Measurements from ENCODE around the gene XRCC1. TPM values are rescaled to one million over a fixed set of nuclear protein-coding genes. Genes with fewer than 3 reads are reported as not detected.
"Not testable (repeated sequence)": the region's sequence is repeated elsewhere in the genome, so short reads cannot be mapped to it uniquely, and the experiment has no call there.

Gene XRCC1
- polyA plus RNA-seq, 3 donors = 56.4 to 66.0 (median 59.1) TPM

DNA sequence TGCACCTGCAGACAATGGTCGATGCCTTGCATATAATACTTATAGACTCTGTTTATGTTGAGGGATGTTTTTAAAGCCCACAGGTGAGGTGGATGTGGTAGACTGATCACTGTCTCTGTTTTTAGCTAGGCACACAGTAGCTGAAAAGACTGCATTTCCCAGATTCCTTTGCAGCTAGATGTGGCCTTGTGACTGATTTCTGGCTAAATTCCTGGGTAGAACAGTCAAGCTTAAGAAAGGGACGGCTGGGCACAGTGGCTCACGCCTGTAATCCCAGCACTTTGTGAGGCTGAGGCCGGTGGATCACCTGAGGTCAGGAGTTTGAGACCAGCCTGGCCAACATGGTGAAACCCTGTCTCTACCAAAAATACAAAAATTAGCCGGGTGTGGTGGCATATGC is 25.0 kb upstream of the XRCC1 start:
- DNase-seq (ENCODE audit: low read depth in 3 of 3, low spot score in 2 of 3) = not testable (repeated sequence)

DNA sequence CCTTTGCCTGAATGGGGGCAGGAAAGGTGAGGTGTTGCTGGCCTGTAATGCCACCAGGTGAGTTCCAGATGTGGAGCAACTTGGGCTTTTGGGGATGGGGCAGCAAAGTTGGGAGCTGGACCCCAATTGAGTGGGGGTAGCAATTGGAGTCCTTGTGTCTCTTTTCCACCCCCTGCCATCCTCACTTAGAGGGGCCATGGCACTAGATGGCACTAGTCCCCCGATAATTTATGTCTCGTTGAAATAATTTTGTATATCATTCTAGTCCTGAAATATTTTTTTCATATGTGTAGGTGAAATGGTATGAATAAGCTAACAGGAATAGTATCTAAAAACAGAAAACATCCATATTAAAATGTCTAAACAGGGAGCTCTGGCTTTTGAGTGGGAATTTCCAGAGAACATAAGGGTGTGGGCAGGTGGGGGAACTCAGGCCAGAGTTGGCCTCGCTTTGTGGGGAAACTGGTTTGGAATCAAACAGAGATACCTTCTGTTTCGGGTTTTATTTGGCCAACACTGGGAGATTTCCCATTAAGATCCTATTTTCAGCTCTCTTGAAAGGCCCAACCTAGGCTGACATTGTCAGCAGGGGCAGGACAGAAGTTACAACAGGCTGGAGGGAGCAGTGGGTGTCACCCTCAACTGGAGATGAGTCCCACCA is 24.4 kb upstream of the XRCC1 start:
- DNase-seq (ENCODE audit: low read depth in 3 of 3, low spot score in 2 of 3) = no peak

DNA sequence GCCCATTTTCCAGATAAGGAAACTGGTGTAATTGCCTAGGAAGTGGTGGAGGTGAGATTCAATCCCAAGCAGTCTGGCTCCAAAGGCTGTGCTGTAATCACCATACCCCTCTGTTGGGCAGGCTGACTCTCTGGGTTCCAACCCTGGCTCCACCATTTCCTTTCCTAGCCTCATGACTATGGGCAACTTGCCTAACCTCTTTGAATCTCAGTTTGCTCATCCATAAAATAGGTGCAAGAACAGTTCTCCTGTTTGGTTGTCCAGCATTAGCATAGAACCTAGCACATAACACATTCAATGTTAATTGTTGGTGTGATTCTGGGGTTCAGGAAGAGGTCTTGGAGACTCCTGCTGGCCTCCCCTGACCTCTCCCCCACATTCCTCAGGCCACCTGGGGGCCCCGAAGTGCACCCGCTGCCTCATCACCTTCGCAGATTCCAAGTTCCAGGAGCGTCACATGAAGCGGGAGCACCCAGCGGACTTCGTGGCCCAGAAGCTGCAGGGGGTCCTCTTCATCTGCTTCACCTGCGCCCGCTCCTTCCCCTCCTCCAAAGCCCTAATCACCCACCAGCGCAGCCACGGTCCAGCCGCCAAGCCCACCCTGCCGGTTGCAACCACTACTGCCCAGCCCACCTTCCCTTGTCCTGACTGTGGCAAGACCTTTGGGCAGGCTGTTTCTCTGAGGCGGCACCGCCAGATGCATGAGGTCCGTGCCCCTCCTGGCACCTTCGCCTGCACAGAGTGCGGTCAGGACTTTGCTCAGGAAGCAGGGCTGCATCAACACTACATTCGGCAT is 23.3 kb upstream of the XRCC1 start:
- no peak for DNase-seq (ENCODE audit: low read depth in 3 of 3, low spot score in 2 of 3)

DNA sequence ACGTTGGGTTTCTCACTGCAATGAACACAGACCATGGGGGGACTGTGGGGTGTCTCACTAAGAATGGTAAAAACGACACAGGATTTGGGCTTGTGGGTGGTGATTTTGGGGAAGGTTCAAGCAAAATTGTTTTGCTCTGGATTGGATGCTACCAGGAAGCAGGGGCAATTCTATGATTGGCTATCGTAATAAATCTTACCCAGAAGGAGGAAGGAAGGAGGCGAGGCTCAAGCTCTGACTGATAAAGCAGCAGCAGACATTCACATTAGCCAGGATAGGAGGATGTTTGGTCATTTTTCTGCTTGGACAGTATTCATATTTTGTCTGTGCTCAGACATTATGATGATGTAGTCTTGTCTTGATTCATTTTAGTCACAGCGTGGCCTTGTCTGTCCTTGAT is 22.5 kb upstream of the XRCC1 start:
- DNase-seq (ENCODE audit: low read depth in 3 of 3, low spot score in 2 of 3) = no peak

DNA sequence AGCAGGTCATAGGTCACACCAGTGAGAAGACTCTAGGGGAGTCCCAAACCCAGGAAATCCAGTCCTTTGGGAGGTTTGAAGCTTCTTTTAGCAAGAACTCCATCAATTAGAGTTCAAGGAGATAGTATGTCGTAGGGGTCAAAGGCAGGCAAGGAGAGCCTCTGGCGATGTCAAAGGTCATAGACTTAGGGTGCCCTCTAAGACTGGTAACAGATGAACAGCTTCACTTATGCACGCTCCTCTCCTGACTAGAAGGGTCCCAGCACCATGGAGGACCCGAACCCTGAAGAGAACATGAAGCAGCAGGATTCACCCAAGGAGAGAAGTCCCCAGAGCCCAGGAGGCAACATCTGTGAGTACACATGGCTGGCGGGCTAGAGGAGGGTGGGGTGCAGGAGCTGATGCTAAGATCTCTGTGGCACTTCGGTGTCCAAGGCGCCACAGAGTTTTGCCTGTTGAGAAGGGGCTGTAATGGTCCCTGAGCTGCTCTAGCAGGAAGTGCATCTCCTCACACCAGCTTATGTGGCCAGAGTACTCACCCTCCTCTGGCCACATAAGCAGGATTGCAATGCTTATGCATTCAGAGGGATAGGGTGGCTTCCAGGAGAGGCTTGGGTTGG is 21.6 kb upstream of the XRCC1 start:
- DNase-seq (ENCODE audit: low read depth in 3 of 3, low spot score in 2 of 3) = no peak

DNA sequence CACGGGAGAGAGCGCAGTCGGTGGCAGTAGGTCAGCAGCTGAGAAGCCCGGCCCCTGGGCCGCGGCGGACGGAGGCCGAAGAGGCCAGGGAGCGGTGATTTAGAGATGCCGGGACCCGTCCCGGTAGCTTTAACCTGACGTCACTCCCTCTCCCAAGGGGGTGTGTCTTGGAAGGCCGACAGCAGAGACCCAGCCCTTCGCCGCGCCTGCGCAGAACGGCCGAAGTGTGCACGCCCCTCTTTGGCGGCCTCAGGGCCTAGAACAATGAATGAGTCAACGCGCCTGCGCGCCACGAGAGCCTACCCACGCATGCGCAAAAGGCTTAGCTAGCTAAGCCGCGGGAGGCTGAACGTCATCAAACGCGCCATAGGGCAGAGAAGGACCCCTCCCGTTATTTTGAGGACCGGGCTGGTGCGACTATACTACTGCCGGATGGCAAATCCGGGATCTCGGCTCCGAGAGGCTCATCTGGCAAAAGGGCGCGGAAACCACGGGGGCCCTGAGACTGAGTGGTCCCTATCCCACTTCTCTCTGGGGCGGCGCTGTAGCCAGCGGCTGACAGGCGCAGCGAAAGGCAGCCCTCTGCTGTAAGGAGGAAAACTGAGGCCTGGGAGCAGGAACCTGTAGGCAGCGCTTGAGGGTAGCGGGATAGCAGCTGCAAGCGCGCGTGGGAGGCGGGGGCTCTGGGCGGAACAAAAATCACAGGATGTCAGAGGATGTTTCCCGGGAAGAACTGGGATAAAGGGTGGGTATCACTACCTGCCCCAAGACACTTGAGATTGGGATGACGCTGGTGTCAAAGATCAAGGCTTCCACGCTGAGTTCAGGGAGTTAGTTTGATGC is 20.9 kb upstream of the XRCC1 start, which contains the start of the genes IRGQ and ZNF576:
TSS of gene IRGQ (minus strand) at position 136 of the 843 bp plus-strand sequence. CDS start 796 bp downstream, outside the sequence.
TSS of gene ZNF576 (plus strand) at position 597 of the 843 bp plus-strand sequence. CDS start 514 bp downstream, outside the sequence.
- DNase-seq (ENCODE audit: low read depth in 3 of 3, low spot score in 2 of 3) = peak; percentile 100

DNA sequence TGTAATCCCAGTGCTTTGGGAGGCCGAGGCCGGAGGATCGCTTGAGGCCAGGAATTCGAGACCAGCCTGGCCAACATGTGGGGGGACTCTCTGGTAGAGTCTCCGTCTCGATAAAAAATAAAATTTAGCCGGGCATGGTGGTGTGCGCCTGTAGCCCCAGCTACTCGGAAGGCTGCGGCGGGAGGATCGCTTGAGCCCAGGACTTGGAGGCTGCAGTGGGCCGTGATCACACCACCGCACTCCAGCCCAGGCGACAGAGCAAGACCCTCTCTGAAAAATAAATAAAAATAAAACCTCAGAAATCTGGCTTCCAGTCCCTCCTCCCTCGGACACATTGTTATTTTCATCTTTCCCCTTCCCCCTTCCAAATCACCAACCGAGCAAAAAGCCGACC is 20.3 kb upstream of the XRCC1 start:
- no peak for DNase-seq (ENCODE audit: low read depth in 3 of 3, low spot score in 2 of 3)

DNA sequence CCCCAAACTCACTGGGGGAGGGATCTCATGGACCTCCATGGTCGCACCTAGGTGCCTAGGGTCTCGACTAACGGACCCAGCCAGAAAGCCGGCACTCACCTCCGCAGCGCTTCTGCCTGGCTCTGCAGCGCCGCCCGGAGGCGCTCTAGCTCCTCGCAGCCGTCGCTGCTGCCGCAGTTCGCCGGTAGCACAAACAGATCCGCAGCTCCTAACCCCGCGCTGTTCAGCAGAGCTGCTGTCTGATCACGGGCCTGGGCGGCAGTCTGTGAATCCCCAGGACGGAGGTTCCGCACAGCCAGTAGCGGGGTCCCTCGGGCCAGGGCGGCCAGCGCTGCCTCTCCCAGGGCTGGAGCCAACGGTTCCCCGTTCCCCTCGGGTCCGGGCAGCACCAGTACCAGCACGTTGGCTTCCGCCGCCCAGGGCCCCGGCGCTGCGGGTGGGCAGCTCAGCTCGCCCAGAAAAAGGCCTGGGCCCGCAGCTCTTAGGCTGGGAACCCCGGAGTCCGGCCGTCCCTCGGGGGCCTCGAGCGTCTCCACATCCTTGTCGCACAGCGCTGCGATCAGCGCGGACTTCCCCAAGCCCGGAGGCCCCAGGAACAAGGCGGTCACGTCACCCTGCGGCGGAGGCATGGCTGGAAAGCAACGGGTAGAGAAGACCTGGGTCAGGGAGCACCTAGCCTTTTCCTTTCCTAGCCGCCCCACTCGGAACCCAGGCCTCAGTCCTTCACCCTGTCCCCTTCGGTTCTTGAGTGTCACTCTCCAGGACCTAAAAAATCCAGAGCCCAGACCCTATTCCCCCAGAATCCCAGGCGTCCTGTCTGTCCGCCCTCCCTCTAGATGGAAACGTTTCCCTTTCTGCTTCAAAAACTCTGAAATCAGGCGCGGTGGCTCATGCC is 19.6 kb upstream of the XRCC1 start:
- peak in 1 of 3 donors; percentile 50 for DNase-seq (ENCODE audit: low read depth in 3 of 3, low spot score in 2 of 3)

DNA sequence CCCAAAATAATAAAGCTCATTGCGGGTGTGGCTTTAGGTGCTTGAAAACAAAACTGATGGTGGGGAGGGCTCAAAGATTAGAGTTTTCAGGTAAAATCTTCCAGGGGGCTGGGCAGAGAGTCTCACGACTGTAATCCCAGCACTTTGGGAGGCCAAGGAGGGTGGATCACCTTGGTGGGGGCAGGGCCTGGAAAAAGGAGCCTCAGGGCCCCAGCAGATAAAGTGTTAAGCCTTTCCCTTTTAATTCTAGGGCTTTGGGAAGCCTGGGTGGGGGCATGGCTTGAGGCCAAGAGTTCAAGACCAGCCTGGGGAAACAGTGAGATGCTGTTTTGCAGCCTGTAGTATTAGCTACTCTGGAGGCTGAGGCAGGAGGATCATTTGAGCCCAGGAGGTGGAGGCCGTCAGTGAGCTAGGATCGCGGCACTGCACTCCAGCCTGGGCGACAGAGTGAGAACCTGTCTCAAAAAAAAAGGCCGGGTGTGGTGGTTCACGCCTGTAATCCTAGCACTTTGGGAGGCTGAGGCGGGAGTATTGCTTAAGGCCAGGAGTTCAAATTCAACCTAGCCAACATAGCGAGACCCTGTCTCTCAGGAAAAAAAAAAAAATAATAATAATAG is 18.9 kb upstream of the XRCC1 start:
- no peak for DNase-seq (ENCODE audit: low read depth in 3 of 3, low spot score in 2 of 3)

DNA sequence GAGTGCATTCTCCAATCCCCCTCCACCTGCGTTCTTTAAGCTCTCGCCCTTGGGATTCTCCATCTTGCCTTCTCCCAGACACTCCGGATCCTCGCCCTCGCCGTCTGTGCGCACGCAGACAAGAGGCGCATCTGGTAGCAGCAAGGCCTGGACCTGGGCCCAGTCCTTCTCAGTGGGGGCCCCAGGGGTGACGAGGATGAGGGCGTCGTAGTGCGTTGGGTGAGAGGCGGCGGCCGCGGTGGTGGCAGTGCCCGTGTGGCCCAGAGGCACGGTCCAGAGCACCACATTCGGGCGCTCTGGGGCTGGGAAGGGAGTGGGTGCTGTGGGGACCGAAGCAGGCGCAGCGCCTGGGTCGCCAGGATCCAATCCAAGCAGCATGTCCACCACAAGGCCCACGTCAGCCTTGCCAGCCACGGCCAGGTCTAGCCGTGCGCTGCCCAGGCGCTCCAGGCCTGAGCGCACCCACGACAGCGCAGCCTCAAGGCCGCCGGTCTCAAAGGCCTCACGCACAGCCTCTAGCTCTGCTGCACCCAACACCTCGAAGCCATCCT is 17.5 kb upstream of the XRCC1 start:
- DNase-seq (ENCODE audit: low read depth in 3 of 3, low spot score in 2 of 3) = no peak

DNA sequence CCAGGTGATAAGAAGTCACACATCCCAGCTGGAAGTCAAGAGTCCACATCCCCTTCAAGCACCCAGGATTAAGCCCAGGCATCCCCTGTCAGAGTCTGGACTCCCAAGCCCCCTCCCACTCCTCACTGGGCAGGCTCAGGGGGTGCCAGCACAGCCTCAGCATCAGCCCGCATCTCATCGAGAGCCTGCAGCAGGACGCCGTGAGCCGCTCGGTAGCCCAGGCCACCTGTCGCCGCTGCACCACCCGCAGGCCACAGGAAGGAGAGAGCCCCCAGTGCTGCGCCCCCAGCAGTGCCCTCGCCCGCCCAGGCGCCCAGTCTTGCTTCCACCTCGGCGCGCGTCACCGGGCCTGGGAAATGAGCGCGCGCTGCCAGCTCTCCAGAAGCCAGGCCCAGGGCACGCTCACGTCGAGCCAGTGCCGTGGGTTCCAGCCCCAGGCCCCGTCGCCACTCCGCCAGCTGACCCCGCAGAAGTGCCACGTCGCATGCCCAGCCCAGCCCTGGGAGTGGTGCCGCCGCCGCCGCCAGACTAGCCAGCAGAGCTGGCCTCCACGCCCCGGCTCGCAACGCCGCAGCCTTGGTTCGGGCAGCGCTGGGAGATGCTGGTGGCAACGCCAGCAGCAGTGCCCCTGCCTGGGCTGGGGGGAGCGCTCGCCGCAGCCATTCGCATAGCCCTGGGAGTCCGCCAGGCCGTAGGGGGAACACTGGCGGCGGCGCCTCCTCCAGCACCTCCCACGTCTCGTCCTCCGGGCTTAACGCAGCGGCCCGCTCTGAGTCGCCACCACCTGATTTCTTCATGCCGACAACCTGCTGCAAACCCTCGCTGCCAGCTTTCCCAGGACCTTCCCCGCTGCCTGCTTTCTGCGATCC is 16.8 kb upstream of the XRCC1 start:
- DNase-seq (ENCODE audit: low read depth in 3 of 3, low spot score in 2 of 3) = no peak

DNA sequence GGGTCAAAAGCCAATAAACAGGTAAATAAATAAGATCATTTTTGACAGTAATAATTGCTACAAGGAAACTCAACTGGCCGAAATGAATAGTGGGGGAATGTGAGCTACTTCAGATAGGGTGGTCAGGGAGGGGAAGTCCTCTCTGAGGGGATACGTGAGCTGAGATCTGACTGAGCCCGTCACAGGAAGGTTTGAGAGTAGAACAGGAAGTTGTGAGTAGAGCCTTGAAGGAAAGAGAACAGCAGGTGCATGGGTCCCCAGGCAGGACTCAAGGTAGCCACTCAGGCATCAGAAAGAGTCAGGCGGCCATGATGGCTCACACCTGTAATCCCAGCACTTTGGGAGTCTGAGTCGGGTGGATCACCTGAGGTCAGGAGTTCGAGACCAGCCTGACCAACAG is 14.4 kb upstream of the XRCC1 start:
- no peak for DNase-seq (ENCODE audit: low read depth in 3 of 3, low spot score in 2 of 3)

DNA sequence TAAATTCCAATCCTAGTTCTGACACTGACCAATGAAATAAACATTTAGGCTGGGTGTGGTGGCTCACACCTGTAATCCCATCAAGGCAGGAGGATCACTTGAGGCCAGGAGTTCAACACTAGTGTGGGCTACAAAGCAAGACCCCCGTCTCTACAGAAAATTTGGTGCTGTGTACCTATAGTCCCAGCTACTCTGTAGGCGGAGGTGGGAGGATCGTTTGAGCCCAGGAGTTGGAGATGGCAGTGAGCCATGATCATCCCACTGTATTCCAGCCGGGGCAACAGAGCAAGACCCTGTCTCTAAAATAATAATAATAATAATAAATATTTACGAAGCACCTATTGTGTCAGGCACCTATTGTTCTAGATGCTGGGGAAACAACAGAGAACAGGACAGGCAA is 13.9 kb upstream of the XRCC1 start:
- no peak for DNase-seq (ENCODE audit: low read depth in 3 of 3, low spot score in 2 of 3)

DNA sequence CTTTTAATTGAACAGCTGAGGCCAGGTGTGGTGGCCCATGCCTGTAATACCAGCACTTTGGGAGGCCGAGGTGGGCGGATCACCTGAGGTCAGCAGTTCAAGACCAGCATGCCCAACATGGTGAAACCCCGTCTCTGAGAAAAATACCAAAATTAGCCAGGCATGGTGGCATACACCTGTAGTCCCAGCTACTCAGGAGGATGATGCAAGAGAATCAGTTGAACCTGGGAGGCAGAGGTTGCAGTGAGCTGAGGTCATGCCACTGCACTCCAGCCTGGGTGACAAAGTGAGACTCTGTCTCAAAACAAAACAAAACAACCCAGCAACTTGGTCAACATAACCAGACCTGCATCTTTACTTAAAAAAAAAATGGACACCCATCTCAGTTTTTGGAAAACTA is 11.7 kb upstream of the XRCC1 start:
- DNase-seq (ENCODE audit: low read depth in 3 of 3, low spot score in 2 of 3) = not testable (repeated sequence)

DNA sequence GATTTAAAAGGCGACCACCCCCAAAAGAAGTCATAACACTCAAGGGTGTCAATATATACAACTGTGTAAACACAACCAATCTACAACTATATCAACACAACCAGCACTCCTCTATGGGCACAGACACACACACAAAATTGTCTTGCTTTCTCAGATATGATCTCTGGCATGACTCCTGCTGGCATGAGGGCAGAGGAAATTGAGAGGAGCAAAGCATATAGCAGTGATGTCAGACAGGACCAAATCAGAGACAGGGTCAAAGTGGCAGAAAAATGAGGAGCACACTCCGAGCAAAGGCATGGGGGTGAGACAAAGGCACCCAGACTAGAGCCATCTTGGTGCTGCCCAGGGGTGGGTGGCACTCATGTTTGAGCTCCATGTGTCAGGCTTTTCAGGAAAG is 11.0 kb upstream of the XRCC1 start:
- no peak for DNase-seq (ENCODE audit: low read depth in 3 of 3, low spot score in 2 of 3)

DNA sequence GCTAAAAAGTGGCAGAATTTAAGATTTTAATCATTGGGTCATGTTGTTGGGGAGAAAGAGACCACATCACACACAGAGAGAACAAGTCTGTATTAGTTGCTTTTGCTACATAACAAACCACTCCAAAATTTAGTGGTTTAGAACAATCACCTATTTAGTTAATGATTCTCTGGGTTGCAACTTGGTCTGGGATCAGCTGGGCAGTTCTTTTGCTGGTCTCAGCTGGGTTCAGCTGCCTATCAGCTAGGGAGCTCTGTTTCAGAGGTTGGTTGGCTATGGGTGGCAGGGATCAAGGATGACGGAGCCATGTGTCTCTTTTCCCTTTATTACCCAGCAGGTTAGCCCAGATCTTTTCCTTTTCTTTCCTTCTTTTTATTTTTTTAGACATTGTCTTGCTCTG is 9.2 kb upstream of the XRCC1 start:
- DNase-seq (ENCODE audit: low read depth in 3 of 3, low spot score in 2 of 3) = no peak

DNA sequence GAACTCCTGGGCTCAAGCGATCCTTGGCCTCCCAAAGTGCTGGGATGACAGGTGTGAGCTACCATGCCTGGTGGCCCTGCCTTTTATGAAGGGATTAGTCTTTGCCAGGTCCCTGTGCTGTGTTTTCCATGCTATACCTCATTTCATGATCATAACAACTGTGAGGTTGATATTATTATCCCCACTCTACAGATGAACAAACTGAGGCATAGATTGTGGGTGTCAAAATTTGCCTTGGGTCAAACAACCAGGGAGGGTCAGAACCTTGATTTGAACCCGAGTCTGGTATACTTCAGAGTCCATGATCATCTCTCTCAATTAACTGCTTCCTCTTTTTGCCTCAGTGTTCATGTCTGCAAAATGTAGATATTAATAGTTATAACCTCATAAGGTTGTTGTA is 7.2 kb upstream of the XRCC1 start:
- no peak for DNase-seq (ENCODE audit: low read depth in 3 of 3, low spot score in 2 of 3)

DNA sequence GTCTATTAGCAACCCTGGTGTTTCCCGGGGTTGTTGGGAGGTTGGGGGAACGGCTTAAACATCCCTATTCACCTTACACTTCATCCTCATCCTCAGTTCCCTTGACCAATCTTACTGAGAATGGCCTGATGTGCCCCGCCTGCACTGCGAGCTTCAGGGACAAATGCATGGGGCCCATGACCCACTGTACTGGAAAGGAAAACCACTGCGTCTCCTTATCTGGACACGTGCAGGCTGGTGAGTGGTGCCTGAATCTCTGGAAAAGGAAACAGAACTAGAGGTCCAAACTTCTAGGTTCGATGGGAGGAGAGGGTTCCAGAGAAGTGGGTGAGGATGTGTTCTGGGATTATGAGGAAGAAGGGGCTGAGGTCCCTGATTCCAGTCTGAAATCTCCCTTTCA is 6.1 kb upstream of the XRCC1 start:
- no peak for DNase-seq (ENCODE audit: low read depth in 3 of 3, low spot score in 2 of 3)
